Measurements from ENCODE around the gene ZNF592. TPM values are rescaled to one million over a fixed set of nuclear protein-coding genes. Genes with fewer than 3 reads are reported as not detected.
A peak's percentile ranks its signal among the peaks of the same experiment; 100 is the strongest.
"Not testable (repeated sequence)": the region's sequence is repeated elsewhere in the genome, so short reads cannot be mapped to it uniquely, and the experiment has no call there.

The ZNF592 gene
- total RNA-seq, 1 experiment from 2014 or later: 15.8 TPM

DNA sequence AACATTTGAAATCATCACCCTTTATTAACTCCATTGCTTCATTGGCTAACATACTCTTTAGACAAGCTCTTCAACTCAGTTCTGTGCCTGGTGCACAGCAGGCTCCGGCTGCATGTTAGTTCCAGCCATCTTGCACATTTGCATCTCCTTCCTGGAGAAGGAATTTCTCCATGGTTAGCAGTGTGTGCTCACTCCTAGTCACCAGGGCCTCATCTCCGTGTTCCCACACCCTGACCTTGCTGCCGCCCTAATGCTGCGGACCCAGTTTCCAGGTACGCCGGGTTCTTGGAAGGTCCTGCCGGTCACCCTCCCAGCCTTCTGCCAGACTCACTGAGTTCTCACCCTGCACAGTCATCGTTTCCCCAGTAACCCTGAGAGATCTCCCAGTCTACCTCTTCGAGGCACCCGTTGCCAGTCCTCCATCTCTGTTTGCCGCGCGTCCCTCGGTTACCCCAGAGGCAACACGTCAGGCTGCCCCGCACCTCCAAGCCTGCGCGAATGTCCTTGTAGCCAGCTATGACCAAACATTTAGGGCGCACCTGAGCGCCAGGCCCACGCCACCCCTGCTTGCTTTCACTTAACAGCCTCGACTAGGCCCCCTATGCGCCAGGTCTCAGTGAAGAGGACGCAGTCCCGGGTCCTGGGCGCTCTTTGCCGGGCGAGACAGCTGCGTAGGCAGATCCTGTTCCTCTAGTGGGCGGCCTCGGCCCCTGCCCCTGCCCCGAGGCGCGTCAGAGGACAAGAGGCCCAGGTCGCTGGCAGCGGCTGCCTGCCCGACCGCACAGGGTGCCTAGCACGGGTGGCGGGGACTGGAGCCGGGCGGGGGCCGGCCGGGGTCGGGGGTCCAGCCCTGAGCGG, 747 bp upstream of the ZNF592 start:
- DNase-seq (ENCODE audit: low read depth): peak; percentile 67

- peak; percentile 45 for DNase-seq (ENCODE audit: low read depth)
Measured at GRCh38 chr15:84749111-84749991, 959 bp downstream of the ZNF592 start.

GRCh38 chr15:84750583-84751092, 2.2 kb downstream of the ZNF592 start:
- DNase-seq (ENCODE audit: low read depth): no peak

GRCh38 chr15:84751721-84752120, 3.3 kb downstream of the ZNF592 start:
- DNase-seq (ENCODE audit: low read depth): not testable (repeated sequence)

DNA sequence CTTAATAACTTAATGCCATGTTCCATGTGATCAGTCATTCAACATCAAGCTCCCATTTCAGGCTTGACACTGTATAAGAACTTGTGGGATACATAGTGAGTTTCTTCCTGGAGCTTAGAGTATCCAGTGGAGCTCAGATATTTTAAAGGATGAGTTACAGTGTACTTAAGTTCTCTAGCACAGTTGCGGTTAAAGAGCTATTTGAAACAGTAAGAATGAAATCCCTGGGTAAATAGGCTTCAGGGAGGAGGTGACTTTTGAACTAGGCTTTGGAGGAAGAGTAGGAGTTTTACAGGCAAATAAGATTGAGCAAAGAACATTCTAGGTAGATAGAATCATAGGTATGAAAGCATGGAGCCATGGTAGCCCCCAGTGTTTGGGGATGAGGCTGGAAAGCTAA, 3.8 kb downstream of the ZNF592 start:
- DNase-seq (ENCODE audit: low read depth): no peak

GRCh38 chr15:84752700-84753099, 4.3 kb downstream of the ZNF592 start:
- no peak for DNase-seq (ENCODE audit: low read depth)

DNA sequence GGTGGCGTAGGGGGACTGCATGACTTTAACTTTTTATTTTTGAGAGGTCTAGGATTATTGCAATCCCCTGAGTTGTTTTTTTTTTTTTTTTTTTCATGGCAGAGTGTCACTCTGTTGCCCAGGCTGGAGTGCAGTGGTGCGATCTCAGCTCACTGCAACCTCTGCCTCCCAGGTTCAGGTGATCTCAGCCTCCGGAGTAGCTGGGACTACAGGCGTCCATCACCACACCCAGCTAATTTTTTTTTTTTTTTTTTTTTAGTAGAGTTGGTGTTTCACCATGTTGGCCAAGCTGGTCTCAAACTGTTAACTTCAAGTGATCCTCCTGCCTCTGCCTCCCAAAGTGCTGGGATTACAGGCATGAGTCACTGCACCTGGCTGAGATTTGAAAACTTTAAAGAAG, 6.5 kb downstream of the ZNF592 start:
- DNase-seq (ENCODE audit: low read depth): not testable (repeated sequence)

GRCh38 chr15:84755736-84756527, 7.5 kb downstream of the ZNF592 start:
- DNase-seq (ENCODE audit: low read depth): no peak

- no peak for DNase-seq (ENCODE audit: low read depth)
Measured at GRCh38 chr15:84759018-84759417, 10.6 kb downstream of the ZNF592 start.

- DNase-seq (ENCODE audit: low read depth): no peak
Measured at GRCh38 chr15:84760219-84760618, 11.8 kb downstream of the ZNF592 start.

- no peak for DNase-seq (ENCODE audit: low read depth)
Measured at GRCh38 chr15:84761607-84762131, 13.3 kb downstream of the ZNF592 start.

- DNase-seq (ENCODE audit: low read depth): no peak
Measured at GRCh38 chr15:84762840-84763572, 14.6 kb downstream of the ZNF592 start.

GRCh38 chr15:84764585-84764984, 16.2 kb downstream of the ZNF592 start:
- DNase-seq (ENCODE audit: low read depth): no peak

DNA sequence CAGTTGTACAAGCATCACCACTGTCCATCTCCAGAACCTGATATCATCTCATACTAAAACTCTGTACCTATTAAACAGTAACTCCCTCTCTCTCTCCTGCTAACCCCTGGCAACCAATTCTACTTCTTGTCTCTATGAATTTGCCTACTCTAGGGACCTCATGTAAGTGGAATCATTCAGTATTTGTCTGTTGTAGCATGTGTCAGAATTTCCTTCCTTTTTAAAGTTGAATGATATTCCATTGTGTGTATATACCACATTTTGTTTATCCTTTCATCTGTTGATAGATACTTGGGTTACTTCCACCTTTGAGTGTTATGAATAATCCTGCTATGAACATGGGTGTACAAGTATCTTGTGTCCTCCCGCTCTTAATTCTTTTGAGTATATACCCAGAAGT, 16.6 kb downstream of the ZNF592 start:
- no peak for DNase-seq (ENCODE audit: low read depth)

GRCh38 chr15:84765675-84766074, 17.3 kb downstream of the ZNF592 start:
- no peak for DNase-seq (ENCODE audit: low read depth)

- peak; percentile 40 for DNase-seq (ENCODE audit: low read depth)
Measured at GRCh38 chr15:84766461-84767035, 18.2 kb downstream of the ZNF592 start.

DNA sequence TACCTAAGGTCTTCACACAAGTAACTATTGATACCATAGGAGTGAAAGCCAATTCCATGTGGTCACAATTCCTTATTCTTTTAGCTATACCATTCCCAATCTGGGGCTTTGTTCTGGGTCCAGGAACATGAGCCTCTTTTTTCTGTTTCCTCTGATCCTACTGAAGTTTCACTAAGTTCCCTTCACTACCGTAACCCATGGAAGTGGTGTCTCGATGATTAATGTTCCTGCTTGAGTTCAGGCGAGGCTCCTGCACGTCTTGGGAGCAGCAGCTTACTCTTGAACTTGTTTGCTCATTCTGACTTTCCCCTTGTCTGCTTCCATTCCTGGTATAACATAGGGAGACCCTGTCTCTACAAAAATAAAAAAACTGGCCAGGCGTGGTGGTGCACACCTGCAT, 23.6 kb downstream of the ZNF592 start:
- DNase-seq (ENCODE audit: low read depth): no peak

- no peak for DNase-seq (ENCODE audit: low read depth)
Measured at GRCh38 chr15:84772467-84772866, 24.1 kb downstream of the ZNF592 start.

DNA sequence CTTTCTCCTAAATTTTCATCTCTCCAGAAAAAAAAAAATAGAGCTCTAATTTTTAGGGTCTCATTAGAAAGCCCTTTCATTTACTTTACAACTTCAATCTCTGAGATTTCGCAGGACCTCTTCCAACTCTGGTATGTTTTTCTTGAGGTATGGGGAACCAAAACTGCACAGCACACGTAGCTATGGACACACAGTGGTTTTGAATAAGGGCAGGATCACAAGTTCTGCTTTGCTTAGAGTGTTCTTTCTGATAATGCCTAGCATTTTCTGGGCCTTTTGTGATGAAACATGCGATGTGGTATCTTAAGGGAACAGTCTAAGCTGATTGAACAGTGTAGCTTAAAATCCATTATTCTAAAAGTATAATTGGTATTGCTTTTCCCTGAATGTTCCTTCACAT, 25.3 kb downstream of the ZNF592 start:
- DNase-seq (ENCODE audit: low read depth): no peak

GRCh38 chr15:84775867-84776449, 27.6 kb downstream of the ZNF592 start:
- no peak for DNase-seq (ENCODE audit: low read depth)

Measured in HT1080 (cell line).